ENCODE measurements around the gene IFITM10. TPM values are rescaled to one million over a fixed set of nuclear protein-coding genes. Genes with fewer than 3 reads are reported as not detected.
A peak's percentile ranks its signal among the peaks of the same experiment; 100 is the strongest.

The IFITM10 gene
- total and polyA plus RNA-seq, 4 donors, result 3.4 to 15.8 (median 8.6) TPM

- WGBS (ENCODE audit: insufficient coverage), result 27% methylated on average over 11 of the region's 13 CpGs
- Histone ChIP-seq H3K4me1 (ENCODE audit: control insufficient read depth, insufficient read depth, low read length) (peaks cover 19% of the 10 kb centered on the region), H3K4me3 (ENCODE audit: low read depth, low read length) (no peak overlapping the region), H3K27me3 (ENCODE audit: control insufficient read depth, insufficient read depth, low read length) (peaks cover 2% of the 10 kb centered on the region), H3K36me3 (ENCODE audit: control insufficient read depth, insufficient read depth, low read length) (no peaks in the 10 kb centered on the region), H3K9me3 (ENCODE audit: control insufficient read depth, insufficient read depth, low read length) (peaks cover 3% of the 10 kb centered on the region), H3K27ac (ENCODE audit: low read depth, low read length) (no peak overlapping the region)
- DNase-seq (ENCODE audit: low read depth in 4 of 6, low spot score in 6 of 6), result no peak
Measured at GRCh38 chr11:1732418-1733008, 17.9 kb downstream of the IFITM10 start.

DNA sequence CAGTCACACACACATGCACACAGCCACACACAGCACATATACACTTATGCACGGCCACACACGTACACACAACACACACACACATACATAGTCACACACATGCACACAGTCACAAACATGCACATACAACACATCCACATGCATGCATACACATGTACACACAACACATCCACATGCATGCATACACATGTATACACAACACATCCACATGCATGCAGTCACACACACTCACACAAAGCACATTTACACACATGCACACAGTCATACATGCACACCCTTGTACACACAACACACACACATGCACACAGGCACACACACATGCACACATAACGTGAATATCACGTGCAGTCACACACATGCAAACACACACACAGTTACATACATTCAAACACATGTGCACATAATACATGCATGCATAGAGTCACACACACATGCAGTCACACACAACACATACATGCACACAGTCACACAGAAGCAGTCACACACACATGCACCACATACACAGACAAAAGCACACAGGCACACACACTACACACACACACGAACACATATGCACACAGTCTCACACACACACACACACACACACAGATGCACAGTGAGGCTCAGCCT lies 18.8 kb downstream of the IFITM10 start:
- WGBS (ENCODE audit: insufficient coverage), result 89% methylated on average over 5 of the region's 5 CpGs
- Histone ChIP-seq H3K27ac (ENCODE audit: low read depth, low read length) (no peak overlapping the region), H3K4me1 (ENCODE audit: control insufficient read depth, insufficient read depth, low read length) (peaks cover 19% of the 10 kb centered on the region), H3K9me3 (ENCODE audit: control insufficient read depth, insufficient read depth, low read length) (no peaks in the 10 kb centered on the region), H3K4me3 (ENCODE audit: low read depth, low read length) (no peak overlapping the region), H3K36me3 (ENCODE audit: control insufficient read depth, insufficient read depth, low read length) (no peaks in the 10 kb centered on the region), H3K27me3 (ENCODE audit: control insufficient read depth, insufficient read depth, low read length) (peaks cover 2% of the 10 kb centered on the region)
- DNase-seq (ENCODE audit: low read depth in 4 of 6, low spot score in 6 of 6), result no peak

DNA sequence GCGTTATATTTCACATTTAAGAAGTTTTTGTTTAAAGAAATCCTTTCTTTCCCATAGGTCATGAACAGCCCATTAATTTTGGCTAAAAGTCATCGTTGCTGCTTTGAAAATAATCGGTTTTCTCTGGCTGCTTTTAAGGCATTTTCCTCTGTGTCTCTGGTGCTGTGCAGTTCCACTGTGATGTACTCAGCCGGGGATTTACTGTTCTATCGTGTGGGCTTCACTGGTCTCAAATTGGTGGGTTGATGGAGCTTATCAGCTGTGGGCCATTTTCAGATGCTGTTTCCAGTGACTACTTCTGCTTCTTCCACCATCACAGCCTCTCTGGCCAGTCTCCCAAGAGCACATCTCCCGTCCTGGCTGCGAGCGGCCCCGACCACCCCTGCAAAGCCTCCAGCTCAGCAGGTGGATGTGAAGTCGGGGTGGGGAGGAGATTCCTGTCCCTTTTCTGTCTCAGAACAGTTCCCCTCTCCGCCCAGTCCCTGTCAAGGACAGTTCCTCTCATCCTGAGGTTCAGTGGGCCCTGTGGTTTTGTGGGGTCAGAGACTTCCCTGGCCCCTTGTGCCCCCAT lies 20.3 kb downstream of the IFITM10 start:
- Histone ChIP-seq H3K4me1 (ENCODE audit: control insufficient read depth, insufficient read depth, low read length) (peaks cover 19% of the 10 kb centered on the region), H3K27ac (ENCODE audit: low read depth, low read length) (no peak overlapping the region), H3K9me3 (ENCODE audit: control insufficient read depth, insufficient read depth, low read length) (no peaks in the 10 kb centered on the region), H3K4me3 (ENCODE audit: low read depth, low read length) (no peak overlapping the region), H3K27me3 (ENCODE audit: control insufficient read depth, insufficient read depth, low read length) (peaks cover 2% of the 10 kb centered on the region), H3K36me3 (ENCODE audit: control insufficient read depth, insufficient read depth, low read length) (no peaks in the 10 kb centered on the region)
- WGBS (ENCODE audit: insufficient coverage), result 79% methylated on average over 3 of the region's 11 CpGs
- peak in 1 of 6 donors; percentile 55 for DNase-seq (ENCODE audit: low read depth in 4 of 6, low spot score in 6 of 6)

- Histone ChIP-seq H3K27ac (ENCODE audit: low read depth, low read length) (no peak overlapping the region), H3K27me3 (ENCODE audit: control insufficient read depth, insufficient read depth, low read length) (peaks cover 2% of the 10 kb centered on the region), H3K9me3 (ENCODE audit: control insufficient read depth, insufficient read depth, low read length) (no peaks in the 10 kb centered on the region), H3K4me3 (ENCODE audit: low read depth, low read length) (no peak overlapping the region), H3K4me1 (ENCODE audit: control insufficient read depth, insufficient read depth, low read length) (peaks cover 14% of the 10 kb centered on the region), H3K36me3 (ENCODE audit: control insufficient read depth, insufficient read depth, low read length) (no peaks in the 10 kb centered on the region)
- 51% methylated on average over 9 of the region's 9 CpGs for WGBS (ENCODE audit: insufficient coverage)
- no peak for DNase-seq (ENCODE audit: low read depth in 4 of 6, low spot score in 6 of 6)
Measured at GRCh38 chr11:1729692-1730011, 20.7 kb downstream of the IFITM10 start.

DNA sequence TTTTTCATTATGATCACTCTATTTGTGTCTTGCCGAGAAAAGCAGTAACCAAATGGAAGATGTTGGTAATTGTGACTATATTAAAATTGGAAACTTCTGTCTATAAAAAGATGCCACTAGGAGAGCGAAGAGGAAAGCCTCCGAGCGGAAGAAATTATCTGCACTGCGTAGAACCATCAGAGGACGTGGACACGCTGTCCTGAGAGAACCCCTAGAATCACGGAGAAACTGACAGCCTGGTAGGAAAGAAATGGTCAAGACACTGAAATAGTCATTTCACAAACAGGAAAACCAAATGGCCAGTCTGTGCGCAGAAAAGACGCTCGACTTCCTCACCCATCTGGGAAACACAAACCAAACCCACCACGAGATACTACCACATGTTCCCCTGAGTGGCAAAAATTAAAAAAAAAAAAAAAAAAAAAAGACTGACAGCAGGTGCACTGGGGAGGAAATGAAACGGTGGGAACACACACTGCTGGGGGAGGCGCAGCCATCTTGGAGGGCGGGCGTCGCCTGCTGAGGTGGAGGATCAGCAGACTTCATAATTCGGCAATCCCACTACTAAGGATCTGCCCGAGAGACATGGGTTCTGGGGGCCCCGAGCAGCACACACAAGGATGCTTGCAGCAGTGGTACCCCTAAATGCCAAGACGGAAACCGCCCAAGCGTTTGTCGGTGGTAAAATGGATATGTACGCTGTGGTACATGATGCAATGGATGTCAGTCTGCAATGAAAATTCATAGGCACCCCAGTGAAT lies 21.3 kb downstream of the IFITM10 start:
- H3K27ac ChIP-seq (ENCODE audit: low read depth, low read length), result no peak overlapping the region
- WGBS (ENCODE audit: insufficient coverage), result 75% methylated on average over 19 of the region's 25 CpGs
- H3K4me1 ChIP-seq (ENCODE audit: control insufficient read depth, insufficient read depth, low read length), result peaks cover 10% of the 10 kb centered on the region
- H3K9me3 ChIP-seq (ENCODE audit: control insufficient read depth, insufficient read depth, low read length), result no peaks in the 10 kb centered on the region
- no peak for DNase-seq (ENCODE audit: low read depth in 4 of 6, low spot score in 6 of 6)
- no peak overlapping the region for H3K4me3 ChIP-seq (ENCODE audit: low read depth, low read length)
- H3K27me3 ChIP-seq (ENCODE audit: control insufficient read depth, insufficient read depth, low read length), result peaks cover 2% of the 10 kb centered on the region
- H3K36me3 ChIP-seq (ENCODE audit: control insufficient read depth, insufficient read depth, low read length), result no peaks in the 10 kb centered on the region

DNA sequence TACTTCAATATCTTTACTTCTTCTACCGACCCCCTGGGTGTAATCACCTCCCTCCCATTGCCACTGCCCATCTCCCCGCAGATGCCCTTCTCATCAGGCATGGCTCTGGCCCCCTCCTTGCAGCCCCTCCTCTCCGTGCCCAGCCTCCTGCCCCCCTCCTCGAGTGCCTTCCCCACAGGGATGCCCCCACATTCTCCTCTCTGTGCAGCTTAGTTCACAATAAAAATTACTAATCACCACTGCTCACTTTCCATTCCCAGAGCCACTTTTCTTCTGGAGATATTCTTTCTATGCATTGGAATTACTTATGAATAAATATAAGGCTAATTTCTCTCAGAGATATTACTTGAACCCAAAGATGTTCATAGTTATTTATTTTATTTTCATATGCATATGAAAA lies 22.1 kb downstream of the IFITM10 start:
- peak in 1 of 6 donors; percentile 69 for DNase-seq (ENCODE audit: low read depth in 4 of 6, low spot score in 6 of 6)
- Histone ChIP-seq H3K27me3 (ENCODE audit: control insufficient read depth, insufficient read depth, low read length) (peaks cover 2% of the 10 kb centered on the region), H3K9me3 (ENCODE audit: control insufficient read depth, insufficient read depth, low read length) (no peaks in the 10 kb centered on the region), H3K36me3 (ENCODE audit: control insufficient read depth, insufficient read depth, low read length) (no peaks in the 10 kb centered on the region), H3K27ac (ENCODE audit: low read depth, low read length) (no peak overlapping the region), H3K4me1 (ENCODE audit: control insufficient read depth, insufficient read depth, low read length) (peaks cover 10% of the 10 kb centered on the region), H3K4me3 (ENCODE audit: low read depth, low read length) (no peak overlapping the region)
- 64% methylated on average over 4 of the region's 4 CpGs for WGBS (ENCODE audit: insufficient coverage)

DNA sequence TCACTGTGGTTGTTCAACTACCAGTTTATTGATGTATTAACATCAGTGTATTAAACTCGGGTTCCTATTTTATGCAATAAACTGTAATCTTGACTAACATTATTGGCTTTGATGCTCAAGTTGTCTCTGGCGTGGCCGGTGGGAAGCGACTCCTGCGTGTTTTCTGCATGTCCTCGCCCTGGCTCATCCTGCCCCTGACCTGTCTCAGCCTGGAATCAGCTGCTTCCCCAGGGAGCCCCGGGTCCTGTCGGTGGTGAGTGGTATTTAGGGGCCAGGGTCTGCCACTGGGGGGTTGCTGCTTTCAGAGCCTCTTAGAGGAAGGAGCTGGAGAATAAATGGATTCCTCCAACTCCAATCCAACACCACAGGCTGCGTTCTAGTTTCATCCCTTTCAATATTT lies 22.5 kb downstream of the IFITM10 start:
- Histone ChIP-seq H3K9me3 (ENCODE audit: control insufficient read depth, insufficient read depth, low read length) (no peaks in the 10 kb centered on the region), H3K36me3 (ENCODE audit: control insufficient read depth, insufficient read depth, low read length) (no peaks in the 10 kb centered on the region), H3K4me3 (ENCODE audit: low read depth, low read length) (no peak overlapping the region), H3K27ac (ENCODE audit: low read depth, low read length) (no peak overlapping the region), H3K4me1 (ENCODE audit: control insufficient read depth, insufficient read depth, low read length) (peaks cover 10% of the 10 kb centered on the region), H3K27me3 (ENCODE audit: control insufficient read depth, insufficient read depth, low read length) (peaks cover 2% of the 10 kb centered on the region)
- no peak for DNase-seq (ENCODE audit: low read depth in 4 of 6, low spot score in 6 of 6)
- 68% methylated on average over 6 of the region's 9 CpGs for WGBS (ENCODE audit: insufficient coverage)

DNA sequence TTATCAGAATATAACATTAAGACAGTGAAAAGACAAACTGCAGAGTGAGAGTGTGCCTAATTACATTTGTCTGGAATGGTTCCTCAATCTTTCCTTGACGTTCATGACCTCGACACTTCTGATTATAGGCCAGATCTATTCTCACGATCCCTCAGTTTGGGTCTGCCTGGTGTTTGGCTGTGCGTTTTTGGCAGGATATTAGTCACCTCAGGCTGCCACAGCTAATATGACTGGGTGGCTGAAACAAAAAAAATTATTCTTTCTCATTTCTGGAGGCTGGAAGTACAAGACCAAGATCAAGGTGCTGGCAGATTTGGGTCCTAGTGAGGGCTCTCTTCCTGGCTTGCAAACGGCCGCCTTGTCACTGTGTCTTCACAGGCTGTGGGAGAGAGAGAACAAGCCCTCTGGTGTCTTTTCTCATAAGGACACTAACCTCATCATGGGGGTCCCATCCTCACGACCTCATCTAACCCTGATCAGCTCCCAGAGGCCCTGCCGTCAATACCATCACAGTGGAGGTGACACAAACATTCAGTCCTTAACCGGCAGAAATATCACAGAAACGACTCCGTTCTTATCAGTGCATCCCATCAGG lies 23.2 kb downstream of the IFITM10 start:
- Histone ChIP-seq H3K27me3 (ENCODE audit: control insufficient read depth, insufficient read depth, low read length) (peaks cover 2% of the 10 kb centered on the region), H3K4me3 (ENCODE audit: low read depth, low read length) (no peak overlapping the region), H3K4me1 (ENCODE audit: control insufficient read depth, insufficient read depth, low read length) (peaks cover 10% of the 10 kb centered on the region), H3K9me3 (ENCODE audit: control insufficient read depth, insufficient read depth, low read length) (no peaks in the 10 kb centered on the region), H3K36me3 (ENCODE audit: control insufficient read depth, insufficient read depth, low read length) (no peaks in the 10 kb centered on the region), H3K27ac (ENCODE audit: low read depth, low read length) (no peak overlapping the region)
- no peak for DNase-seq (ENCODE audit: low read depth in 4 of 6, low spot score in 6 of 6)
- 85% methylated on average over 7 of the region's 11 CpGs for WGBS (ENCODE audit: insufficient coverage)

DNA sequence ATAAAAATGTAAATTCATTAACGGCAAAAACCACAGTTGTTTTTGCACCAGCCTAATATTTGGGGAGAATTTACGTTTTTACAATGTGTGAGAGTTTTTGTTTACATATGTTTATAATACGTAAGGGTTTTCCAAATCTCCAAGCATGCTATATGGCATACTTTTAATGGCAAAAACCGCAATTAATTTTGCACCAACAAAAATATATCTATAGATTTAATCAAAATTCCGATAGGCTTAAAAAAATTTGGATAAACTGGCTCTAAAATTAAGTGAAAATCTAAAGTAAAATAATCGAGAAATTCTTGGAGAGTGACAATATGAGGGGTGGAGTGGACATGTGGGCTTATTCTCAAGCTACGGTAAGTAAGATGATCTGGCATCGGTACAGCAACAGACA lies 30.6 kb downstream of the IFITM10 start:
- Histone ChIP-seq H3K27me3 (ENCODE audit: control insufficient read depth, insufficient read depth, low read length) (no peaks in the 10 kb centered on the region), H3K4me3 (ENCODE audit: low read depth, low read length) (no peak overlapping the region), H3K36me3 (ENCODE audit: control insufficient read depth, insufficient read depth, low read length) (no peaks in the 10 kb centered on the region), H3K9me3 (ENCODE audit: control insufficient read depth, insufficient read depth, low read length) (no peaks in the 10 kb centered on the region), H3K27ac (ENCODE audit: low read depth, low read length) (no peak overlapping the region), H3K4me1 (ENCODE audit: control insufficient read depth, insufficient read depth, low read length) (peaks cover 7% of the 10 kb centered on the region)
- WGBS (ENCODE audit: insufficient coverage), result 94% methylated on average over 3 of the region's 8 CpGs
- DNase-seq (ENCODE audit: low read depth in 4 of 6, low spot score in 6 of 6), result no peak
